OCI-LY1 (cell line): ENCODE results near the gene NCS1.

Experiments used
- EZH2 ChIP-seq: fragments of 200-600 bp; sonication (generic), shearing (Covaris generic); IDR thresholded peaks from 2 replicates; pipeline ENCODE4 v1.8.0; 2017; ENCODE audit warnings: borderline replicate concordance, mixed run types, mild to moderate bottlenecking, antibody characterized with exemption, low read length, moderate library complexity, mixed read lengths
- TF ChIP-seq, protein P1 (sequence below): fragments of 200-600 bp; sonication (generic), shearing (Covaris generic); IDR thresholded peaks from 2 replicates; pipeline ENCODE4 v1.5.1; 2017; ENCODE audit warnings: mild to moderate bottlenecking, antibody characterized with exemption, low read length, moderate library complexity, mixed read lengths

DNA sequence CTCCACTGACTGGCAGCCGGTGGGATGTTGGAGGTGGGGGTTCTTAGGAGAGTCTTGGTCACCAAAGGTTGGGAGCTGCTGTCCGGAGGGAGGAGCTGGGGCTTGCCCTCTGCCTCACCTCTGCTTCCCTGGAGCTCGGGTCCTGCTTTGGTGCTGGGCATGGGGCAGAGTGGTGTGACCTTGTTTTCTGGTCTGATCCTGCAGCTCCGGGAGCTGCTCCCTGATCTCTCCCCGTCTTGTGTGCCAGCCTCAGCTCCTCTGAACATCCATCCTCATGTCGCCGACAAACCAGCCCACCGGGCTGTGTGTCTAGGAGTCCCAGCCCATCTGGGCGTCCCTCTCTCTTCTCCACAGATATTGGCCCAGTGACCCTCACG is 112.0 kb downstream of the NCS1 start:
- TF ChIP-seq, protein P1, sequence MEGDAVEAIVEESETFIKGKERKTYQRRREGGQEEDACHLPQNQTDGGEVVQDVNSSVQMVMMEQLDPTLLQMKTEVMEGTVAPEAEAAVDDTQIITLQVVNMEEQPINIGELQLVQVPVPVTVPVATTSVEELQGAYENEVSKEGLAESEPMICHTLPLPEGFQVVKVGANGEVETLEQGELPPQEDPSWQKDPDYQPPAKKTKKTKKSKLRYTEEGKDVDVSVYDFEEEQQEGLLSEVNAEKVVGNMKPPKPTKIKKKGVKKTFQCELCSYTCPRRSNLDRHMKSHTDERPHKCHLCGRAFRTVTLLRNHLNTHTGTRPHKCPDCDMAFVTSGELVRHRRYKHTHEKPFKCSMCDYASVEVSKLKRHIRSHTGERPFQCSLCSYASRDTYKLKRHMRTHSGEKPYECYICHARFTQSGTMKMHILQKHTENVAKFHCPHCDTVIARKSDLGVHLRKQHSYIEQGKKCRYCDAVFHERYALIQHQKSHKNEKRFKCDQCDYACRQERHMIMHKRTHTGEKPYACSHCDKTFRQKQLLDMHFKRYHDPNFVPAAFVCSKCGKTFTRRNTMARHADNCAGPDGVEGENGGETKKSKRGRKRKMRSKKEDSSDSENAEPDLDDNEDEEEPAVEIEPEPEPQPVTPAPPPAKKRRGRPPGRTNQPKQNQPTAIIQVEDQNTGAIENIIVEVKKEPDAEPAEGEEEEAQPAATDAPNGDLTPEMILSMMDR, result no peak
- no peak for TF ChIP-seq EZH2
